Panc1 (cell line): ENCODE measurements around the gene BCL11B.

Experiments used
- POLR2AphosphoS5 ChIP-seq: IDR thresholded peaks from 2 replicates; pipeline ENCODE4 v1.6.1; 2012; ENCODE audit warnings: mild to moderate bottlenecking, low read depth, low read length, moderate library complexity
- REST ChIP-seq, 2 experiments: IDR thresholded peaks; 2 replicates each; pipeline ENCODE4 v1.6.1; 2011 to 2012; ENCODE audit warnings: low read depth in 2 of 2, control low read depth in 1 of 2, low read length in 1 of 2, mild to moderate bottlenecking in 1 of 2, moderate library complexity in 1 of 2; ENCODE audit not compliant: insufficient read depth in 1 of 2
- SIN3A ChIP-seq: IDR thresholded peaks from 2 replicates; pipeline ENCODE4 v1.6.1; 2012; ENCODE audit warnings: low read depth, mild to moderate bottlenecking, low read length, moderate library complexity, borderline replicate concordance; ENCODE audit not compliant: insufficient read depth
- TCF7L2 ChIP-seq: IDR thresholded peaks from 2 replicates; pipeline ENCODE4 v1.6.1; 2011; ENCODE audit warnings: mild to moderate bottlenecking, low read depth, low read length, inconsistent platforms
- TF ChIP-seq, protein P1 (sequence below): fragments of 450-650 bp; IDR thresholded peaks from 2 replicates; pipeline ENCODE4 v1.5.1; 2017; ENCODE audit warnings: mild to moderate bottlenecking

DNA sequence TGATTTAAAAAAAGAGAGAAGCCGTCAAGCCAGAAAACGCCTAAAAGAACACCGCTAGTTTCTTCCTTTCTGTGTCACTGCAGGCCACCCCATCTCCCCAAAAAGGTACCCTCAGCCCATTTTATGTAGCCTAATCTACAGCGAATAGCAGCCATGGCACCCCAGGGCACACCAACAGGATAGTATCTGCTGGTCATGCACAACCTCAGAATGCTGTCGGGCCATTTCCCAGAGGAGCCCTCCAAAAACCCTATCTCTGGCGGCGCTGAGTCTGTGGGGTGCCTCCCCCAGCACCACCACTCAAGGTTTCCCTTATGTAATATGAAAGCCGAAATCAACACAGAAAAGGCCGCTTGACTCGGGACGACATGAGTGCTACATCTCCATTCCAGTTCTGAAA lies 98.9 kb downstream of the BCL11B start:
- TF ChIP-seq, protein P1, sequence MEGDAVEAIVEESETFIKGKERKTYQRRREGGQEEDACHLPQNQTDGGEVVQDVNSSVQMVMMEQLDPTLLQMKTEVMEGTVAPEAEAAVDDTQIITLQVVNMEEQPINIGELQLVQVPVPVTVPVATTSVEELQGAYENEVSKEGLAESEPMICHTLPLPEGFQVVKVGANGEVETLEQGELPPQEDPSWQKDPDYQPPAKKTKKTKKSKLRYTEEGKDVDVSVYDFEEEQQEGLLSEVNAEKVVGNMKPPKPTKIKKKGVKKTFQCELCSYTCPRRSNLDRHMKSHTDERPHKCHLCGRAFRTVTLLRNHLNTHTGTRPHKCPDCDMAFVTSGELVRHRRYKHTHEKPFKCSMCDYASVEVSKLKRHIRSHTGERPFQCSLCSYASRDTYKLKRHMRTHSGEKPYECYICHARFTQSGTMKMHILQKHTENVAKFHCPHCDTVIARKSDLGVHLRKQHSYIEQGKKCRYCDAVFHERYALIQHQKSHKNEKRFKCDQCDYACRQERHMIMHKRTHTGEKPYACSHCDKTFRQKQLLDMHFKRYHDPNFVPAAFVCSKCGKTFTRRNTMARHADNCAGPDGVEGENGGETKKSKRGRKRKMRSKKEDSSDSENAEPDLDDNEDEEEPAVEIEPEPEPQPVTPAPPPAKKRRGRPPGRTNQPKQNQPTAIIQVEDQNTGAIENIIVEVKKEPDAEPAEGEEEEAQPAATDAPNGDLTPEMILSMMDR = no peak
- TF ChIP-seq POLR2AphosphoS5 (no peak), TCF7L2 (no peak), SIN3A (no peak), REST (IDR thresholded peaks at IDR 0.05; ENCODE audit: insufficient read depth in 1 of 2, low read depth in 2 of 2, low read length in 1 of 2) (no peak)
